GM23338 (cell line): ENCODE results near the gene PPP6R1. TPM values are rescaled to one million over a fixed set of nuclear protein-coding genes. Genes with fewer than 3 reads are reported as not detected.

Source experiments
- ATAC-seq: fragments of 200-7000 bp; cut with Tn5 transposase; 3 replicates; pipeline ENCODE4 v1.9.1; 2020
- DNase-seq: peaks from one replicate; pipeline ENCODE4 v3.0.0-alpha.2; 2015; ENCODE audit warnings: low spot score
- H2AFZ ChIP-seq: fragments of 200-600 bp; sonication (generic); 2 replicates; pipeline ENCODE4 v1.8.0; 2016; ENCODE audit warnings: antibody characterized with exemption, mild to moderate bottlenecking, moderate library complexity
- H3F3A ChIP-seq: fragments of 200-600 bp; sonication (generic); replicated peaks from 2 replicates; pipeline ENCODE4 v1.8.0; 2017; ENCODE audit warnings: antibody characterized with exemption, mixed run types, low read depth
- H3K27ac ChIP-seq: fragments of 200-600 bp; sonication (generic); 2 replicates; pipeline ENCODE4 v1.6.1; 2016; ENCODE audit warnings: low read depth
- H3K27me3 ChIP-seq: fragments of 200-600 bp; sonication (generic); 2 replicates; pipeline ENCODE4 v1.8.0; 2016; ENCODE audit warnings: mild to moderate bottlenecking, mixed run types, moderate library complexity; ENCODE audit not compliant: insufficient read depth
- H3K36me3 ChIP-seq: fragments of 200-600 bp; sonication (generic); 2 replicates; pipeline ENCODE4 v1.8.0; 2016; ENCODE audit warnings: mild to moderate bottlenecking; ENCODE audit not compliant: insufficient read depth
- H3K4me1 ChIP-seq: fragments of 200-600 bp; sonication (generic); 2 replicates; pipeline ENCODE4 v1.8.0; 2016; ENCODE audit warnings: mild to moderate bottlenecking, moderate library complexity; ENCODE audit not compliant: insufficient read depth
- H3K4me2 ChIP-seq: fragments of 200-600 bp; sonication (generic); 2 replicates; pipeline ENCODE4 v1.7.1; 2017; ENCODE audit warnings: mixed run types
- H3K4me3 ChIP-seq: fragments of 200-600 bp; sonication (generic); 2 replicates; pipeline ENCODE4 v1.6.1; 2016; ENCODE audit warnings: mixed run types
- H3K79me2 ChIP-seq: fragments of 200-600 bp; sonication (generic); replicated peaks from 2 replicates; pipeline ENCODE4 v1.8.0; 2017; ENCODE audit warnings: mild to moderate bottlenecking; ENCODE audit not compliant: insufficient read depth
- H3K9me2 ChIP-seq: fragments of 200-600 bp; sonication (generic); 2 replicates; pipeline ENCODE4 v1.8.0; 2017; ENCODE audit not compliant: insufficient read depth
- H4K20me1 ChIP-seq: fragments of 200-600 bp; sonication (generic); replicated peaks from 2 replicates; pipeline ENCODE4 v1.8.0; 2017; ENCODE audit warnings: mild to moderate bottlenecking; ENCODE audit not compliant: insufficient read depth
- H3K27ac Mint-ChIP-seq: 2 replicates; pipeline ENCODE4 v1.8.0; 2020; ENCODE audit warnings: inconsistent platforms, mild to moderate bottlenecking, moderate library complexity, mixed read lengths
- H3K27me3 Mint-ChIP-seq: 3 replicates; pipeline ENCODE4 v1.8.0; 2022; ENCODE audit warnings: low read depth, mild to moderate bottlenecking, moderate library complexity, mixed read lengths, inconsistent platforms; ENCODE audit not compliant: insufficient read depth, poor library complexity
- H3K36me3 Mint-ChIP-seq: 3 replicates; pipeline ENCODE4 v1.8.0; 2021; ENCODE audit warnings: low read depth, mild to moderate bottlenecking, inconsistent platforms, moderate library complexity, mixed read lengths
- H3K4me1 Mint-ChIP-seq: 3 replicates; pipeline ENCODE4 v1.8.0; 2020; ENCODE audit warnings: mild to moderate bottlenecking, inconsistent platforms, mixed read lengths
- H3K4me3 Mint-ChIP-seq: 3 replicates; pipeline ENCODE4 v1.8.0; 2021; ENCODE audit warnings: moderate library complexity, mild to moderate bottlenecking, inconsistent platforms, mixed read lengths
- H3K9me3 Mint-ChIP-seq: 3 replicates; pipeline ENCODE4 v1.8.0; 2020; ENCODE audit warnings: moderate library complexity, mild to moderate bottlenecking, inconsistent platforms, mixed read lengths
- CREB1 ChIP-seq: fragments of 250-450 bp; sonication (Bioruptor Pico); IDR thresholded peaks from 2 replicates; pipeline ENCODE4 v1.5.0; 2020; ENCODE audit warnings: low read depth, mild to moderate bottlenecking, moderate library complexity
- CTCF ChIP-seq, 2 experiments: fragments of 200-600 bp in 1 of 2; sonication (generic) in 1 of 2; conservative IDR thresholded peaks; 2 replicates each; pipeline versions ENCODE4 v1.5.1 to v1.6.1; 2016 to 2017; ENCODE audit warnings: antibody characterized with exemption in 2 of 2, low read depth in 2 of 2, mild to moderate bottlenecking in 2 of 2, moderate library complexity in 1 of 2
- EZH2 ChIP-seq: fragments of 200-600 bp; sonication (generic); IDR thresholded peaks from one replicate; pipeline ENCODE4 v1.8.0; 2017; ENCODE audit warnings: antibody characterized with exemption, mild to moderate bottlenecking, low read depth; ENCODE audit not compliant: unreplicated experiment
- EZH2phosphoT487 ChIP-seq: fragments of 200-600 bp; sonication (generic); IDR thresholded peaks from one replicate; pipeline ENCODE4 v1.8.1; 2018; ENCODE audit warnings: antibody characterized with exemption; ENCODE audit not compliant: unreplicated experiment
- JUNB ChIP-seq: IDR thresholded peaks from one replicate; pipeline ENCODE4 v1.6.1; 2016; ENCODE audit warnings: antibody characterized with exemption; ENCODE audit not compliant: unreplicated experiment
- NANOG ChIP-seq: IDR thresholded peaks from 2 replicates; pipeline ENCODE4 v1.6.1; 2016; ENCODE audit warnings: antibody characterized with exemption, borderline replicate concordance
- POLR2AphosphoS5 ChIP-seq: IDR thresholded peaks from 2 replicates; pipeline ENCODE4 v1.6.1; 2016; ENCODE audit warnings: antibody characterized with exemption, low read depth
- STAT1 ChIP-seq: IDR thresholded peaks from one replicate; pipeline ENCODE4 v1.6.1; 2016; ENCODE audit warnings: antibody characterized with exemption; ENCODE audit not compliant: unreplicated experiment
- ZNF114 ChIP-seq: fragments of 250-450 bp; sonication (Bioruptor Pico); IDR thresholded peaks from 2 replicates; pipeline ENCODE4 v1.5.0; 2020; ENCODE audit warnings: mild to moderate bottlenecking, moderate library complexity
- ZNF331 ChIP-seq: fragments of 250-450 bp; sonication (Bioruptor Pico); IDR thresholded peaks from 2 replicates; pipeline ENCODE4 v1.5.0; 2020; ENCODE audit warnings: low read depth, mild to moderate bottlenecking, moderate library complexity
- polyA plus RNA-seq: library from polyadenylated mRNA; unstranded; fragments of >200 nt; fragmentation: Nextera tagmentation; extraction: Ambion mirVana; gene quantifications from 2 replicates; pipeline ENCODE4 v1.2.1, GENCODE V29; 2016
- total RNA-seq: library from RNA; depleted of rRNA; stranded (reverse); fragments of >200 nt; shearing (Covaris generic); gene quantifications from 2 replicates; pipeline ENCODE4 v1.2.3, GENCODE V29; 2014
- TF ChIP-seq, protein P1 (sequence below): IDR thresholded peaks from one replicate; pipeline ENCODE4 v1.6.1; 2018; ENCODE audit warnings: antibody characterized with exemption; ENCODE audit not compliant: unreplicated experiment
- TF ChIP-seq, protein P2 (sequence below): IDR thresholded peaks from 2 replicates; pipeline ENCODE4 v1.6.1; 2016; ENCODE audit warnings: antibody characterized with exemption
- TF ChIP-seq, protein P3 (sequence below): fragments of 250-450 bp; sonication (Bioruptor Pico); IDR thresholded peaks from 2 replicates; pipeline ENCODE4 v1.5.0; 2020; ENCODE audit warnings: mild to moderate bottlenecking, moderate library complexity

Gene PPP6R1
- total and polyA plus RNA-seq, 2 experiments from 2014 or later = 22.2 to 70.8 TPM

DNA sequence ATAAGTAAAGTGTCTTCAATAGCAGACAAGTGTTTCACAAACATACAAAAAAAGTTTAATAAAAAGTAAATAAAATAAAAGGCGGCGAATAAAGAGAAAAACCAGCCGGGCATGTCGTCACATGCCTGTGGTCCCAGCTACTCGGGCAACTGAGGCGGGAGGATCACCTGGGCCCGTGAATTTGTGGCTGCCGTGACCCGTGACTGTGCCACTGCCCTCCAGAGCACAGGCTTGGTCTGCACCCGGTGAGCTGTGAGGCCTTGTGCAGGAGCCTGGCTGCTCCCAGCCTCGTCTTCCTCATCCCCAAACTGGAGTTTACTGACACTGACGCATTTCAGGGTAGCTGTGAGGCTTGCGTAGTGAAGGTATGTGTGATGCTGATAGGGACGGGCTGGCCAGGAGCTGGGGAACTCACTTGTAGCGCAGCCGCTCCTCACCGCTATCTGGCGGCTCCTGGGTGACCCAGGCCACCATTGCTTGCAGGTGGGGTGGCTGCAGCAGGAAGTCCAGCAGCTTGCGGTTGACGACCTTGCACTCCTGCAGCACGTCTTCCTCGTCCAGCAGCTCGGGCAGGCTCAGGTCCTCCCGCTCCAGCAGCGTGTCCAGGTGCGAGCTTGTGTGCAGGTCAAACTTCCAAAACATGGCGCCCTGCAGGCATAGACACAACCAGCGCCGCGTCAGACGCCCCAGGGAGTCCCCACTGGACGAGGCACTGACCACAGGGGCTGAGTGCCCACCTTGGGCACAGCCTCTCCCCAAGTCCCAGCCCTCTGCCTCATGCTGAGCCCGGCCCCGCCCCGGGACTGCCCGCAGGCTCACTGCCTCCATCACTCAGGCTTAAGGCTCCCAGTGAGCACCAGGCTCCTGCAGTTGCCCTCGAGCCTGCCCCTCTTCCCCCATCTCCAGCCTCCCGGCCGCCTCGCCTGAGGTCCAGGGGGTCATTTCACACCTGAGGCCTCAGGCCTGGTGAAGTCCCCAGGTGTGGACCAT, 12.1 kb downstream of the PPP6R1 start:
- H3K9me3 Mint-ChIP-seq = no peaks in the 10 kb centered on the region
- H3K27me3 ChIP-seq = no peaks in the 10 kb centered on the region
- peaks cover 24% of the 10 kb centered on the region; the same call in 2 of the 3 replicates for H3K36me3 Mint-ChIP-seq
- no peaks in the 10 kb centered on the region for H3K4me1 ChIP-seq
- H2AFZ ChIP-seq = no peak overlapping the region
- no peak overlapping the region for H3K4me3 ChIP-seq
- TF ChIP-seq NANOG (no peak), EZH2 (no peak), EZH2phosphoT487 (no peak), CREB1 (CRISPR knock-in tag) (no peak), ZNF331 (CRISPR knock-in tag) (no peak), POLR2AphosphoS5 (no peak), JUNB (no peak), ZNF114 (CRISPR knock-in tag) (no peak), CTCF (conservative IDR thresholded peaks at IDR 0.05; ENCODE audit: low read depth in 2 of 2) (no peak), STAT1 (no peak)
- TF ChIP-seq, protein P1, sequence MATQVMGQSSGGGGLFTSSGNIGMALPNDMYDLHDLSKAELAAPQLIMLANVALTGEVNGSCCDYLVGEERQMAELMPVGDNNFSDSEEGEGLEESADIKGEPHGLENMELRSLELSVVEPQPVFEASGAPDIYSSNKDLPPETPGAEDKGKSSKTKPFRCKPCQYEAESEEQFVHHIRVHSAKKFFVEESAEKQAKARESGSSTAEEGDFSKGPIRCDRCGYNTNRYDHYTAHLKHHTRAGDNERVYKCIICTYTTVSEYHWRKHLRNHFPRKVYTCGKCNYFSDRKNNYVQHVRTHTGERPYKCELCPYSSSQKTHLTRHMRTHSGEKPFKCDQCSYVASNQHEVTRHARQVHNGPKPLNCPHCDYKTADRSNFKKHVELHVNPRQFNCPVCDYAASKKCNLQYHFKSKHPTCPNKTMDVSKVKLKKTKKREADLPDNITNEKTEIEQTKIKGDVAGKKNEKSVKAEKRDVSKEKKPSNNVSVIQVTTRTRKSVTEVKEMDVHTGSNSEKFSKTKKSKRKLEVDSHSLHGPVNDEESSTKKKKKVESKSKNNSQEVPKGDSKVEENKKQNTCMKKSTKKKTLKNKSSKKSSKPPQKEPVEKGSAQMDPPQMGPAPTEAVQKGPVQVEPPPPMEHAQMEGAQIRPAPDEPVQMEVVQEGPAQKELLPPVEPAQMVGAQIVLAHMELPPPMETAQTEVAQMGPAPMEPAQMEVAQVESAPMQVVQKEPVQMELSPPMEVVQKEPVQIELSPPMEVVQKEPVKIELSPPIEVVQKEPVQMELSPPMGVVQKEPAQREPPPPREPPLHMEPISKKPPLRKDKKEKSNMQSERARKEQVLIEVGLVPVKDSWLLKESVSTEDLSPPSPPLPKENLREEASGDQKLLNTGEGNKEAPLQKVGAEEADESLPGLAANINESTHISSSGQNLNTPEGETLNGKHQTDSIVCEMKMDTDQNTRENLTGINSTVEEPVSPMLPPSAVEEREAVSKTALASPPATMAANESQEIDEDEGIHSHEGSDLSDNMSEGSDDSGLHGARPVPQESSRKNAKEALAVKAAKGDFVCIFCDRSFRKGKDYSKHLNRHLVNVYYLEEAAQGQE = no peak
- TF ChIP-seq, protein P2, sequence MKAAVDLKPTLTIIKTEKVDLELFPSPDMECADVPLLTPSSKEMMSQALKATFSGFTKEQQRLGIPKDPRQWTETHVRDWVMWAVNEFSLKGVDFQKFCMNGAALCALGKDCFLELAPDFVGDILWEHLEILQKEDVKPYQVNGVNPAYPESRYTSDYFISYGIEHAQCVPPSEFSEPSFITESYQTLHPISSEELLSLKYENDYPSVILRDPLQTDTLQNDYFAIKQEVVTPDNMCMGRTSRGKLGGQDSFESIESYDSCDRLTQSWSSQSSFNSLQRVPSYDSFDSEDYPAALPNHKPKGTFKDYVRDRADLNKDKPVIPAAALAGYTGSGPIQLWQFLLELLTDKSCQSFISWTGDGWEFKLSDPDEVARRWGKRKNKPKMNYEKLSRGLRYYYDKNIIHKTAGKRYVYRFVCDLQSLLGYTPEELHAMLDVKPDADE = no peak
- TF ChIP-seq, protein P3, sequence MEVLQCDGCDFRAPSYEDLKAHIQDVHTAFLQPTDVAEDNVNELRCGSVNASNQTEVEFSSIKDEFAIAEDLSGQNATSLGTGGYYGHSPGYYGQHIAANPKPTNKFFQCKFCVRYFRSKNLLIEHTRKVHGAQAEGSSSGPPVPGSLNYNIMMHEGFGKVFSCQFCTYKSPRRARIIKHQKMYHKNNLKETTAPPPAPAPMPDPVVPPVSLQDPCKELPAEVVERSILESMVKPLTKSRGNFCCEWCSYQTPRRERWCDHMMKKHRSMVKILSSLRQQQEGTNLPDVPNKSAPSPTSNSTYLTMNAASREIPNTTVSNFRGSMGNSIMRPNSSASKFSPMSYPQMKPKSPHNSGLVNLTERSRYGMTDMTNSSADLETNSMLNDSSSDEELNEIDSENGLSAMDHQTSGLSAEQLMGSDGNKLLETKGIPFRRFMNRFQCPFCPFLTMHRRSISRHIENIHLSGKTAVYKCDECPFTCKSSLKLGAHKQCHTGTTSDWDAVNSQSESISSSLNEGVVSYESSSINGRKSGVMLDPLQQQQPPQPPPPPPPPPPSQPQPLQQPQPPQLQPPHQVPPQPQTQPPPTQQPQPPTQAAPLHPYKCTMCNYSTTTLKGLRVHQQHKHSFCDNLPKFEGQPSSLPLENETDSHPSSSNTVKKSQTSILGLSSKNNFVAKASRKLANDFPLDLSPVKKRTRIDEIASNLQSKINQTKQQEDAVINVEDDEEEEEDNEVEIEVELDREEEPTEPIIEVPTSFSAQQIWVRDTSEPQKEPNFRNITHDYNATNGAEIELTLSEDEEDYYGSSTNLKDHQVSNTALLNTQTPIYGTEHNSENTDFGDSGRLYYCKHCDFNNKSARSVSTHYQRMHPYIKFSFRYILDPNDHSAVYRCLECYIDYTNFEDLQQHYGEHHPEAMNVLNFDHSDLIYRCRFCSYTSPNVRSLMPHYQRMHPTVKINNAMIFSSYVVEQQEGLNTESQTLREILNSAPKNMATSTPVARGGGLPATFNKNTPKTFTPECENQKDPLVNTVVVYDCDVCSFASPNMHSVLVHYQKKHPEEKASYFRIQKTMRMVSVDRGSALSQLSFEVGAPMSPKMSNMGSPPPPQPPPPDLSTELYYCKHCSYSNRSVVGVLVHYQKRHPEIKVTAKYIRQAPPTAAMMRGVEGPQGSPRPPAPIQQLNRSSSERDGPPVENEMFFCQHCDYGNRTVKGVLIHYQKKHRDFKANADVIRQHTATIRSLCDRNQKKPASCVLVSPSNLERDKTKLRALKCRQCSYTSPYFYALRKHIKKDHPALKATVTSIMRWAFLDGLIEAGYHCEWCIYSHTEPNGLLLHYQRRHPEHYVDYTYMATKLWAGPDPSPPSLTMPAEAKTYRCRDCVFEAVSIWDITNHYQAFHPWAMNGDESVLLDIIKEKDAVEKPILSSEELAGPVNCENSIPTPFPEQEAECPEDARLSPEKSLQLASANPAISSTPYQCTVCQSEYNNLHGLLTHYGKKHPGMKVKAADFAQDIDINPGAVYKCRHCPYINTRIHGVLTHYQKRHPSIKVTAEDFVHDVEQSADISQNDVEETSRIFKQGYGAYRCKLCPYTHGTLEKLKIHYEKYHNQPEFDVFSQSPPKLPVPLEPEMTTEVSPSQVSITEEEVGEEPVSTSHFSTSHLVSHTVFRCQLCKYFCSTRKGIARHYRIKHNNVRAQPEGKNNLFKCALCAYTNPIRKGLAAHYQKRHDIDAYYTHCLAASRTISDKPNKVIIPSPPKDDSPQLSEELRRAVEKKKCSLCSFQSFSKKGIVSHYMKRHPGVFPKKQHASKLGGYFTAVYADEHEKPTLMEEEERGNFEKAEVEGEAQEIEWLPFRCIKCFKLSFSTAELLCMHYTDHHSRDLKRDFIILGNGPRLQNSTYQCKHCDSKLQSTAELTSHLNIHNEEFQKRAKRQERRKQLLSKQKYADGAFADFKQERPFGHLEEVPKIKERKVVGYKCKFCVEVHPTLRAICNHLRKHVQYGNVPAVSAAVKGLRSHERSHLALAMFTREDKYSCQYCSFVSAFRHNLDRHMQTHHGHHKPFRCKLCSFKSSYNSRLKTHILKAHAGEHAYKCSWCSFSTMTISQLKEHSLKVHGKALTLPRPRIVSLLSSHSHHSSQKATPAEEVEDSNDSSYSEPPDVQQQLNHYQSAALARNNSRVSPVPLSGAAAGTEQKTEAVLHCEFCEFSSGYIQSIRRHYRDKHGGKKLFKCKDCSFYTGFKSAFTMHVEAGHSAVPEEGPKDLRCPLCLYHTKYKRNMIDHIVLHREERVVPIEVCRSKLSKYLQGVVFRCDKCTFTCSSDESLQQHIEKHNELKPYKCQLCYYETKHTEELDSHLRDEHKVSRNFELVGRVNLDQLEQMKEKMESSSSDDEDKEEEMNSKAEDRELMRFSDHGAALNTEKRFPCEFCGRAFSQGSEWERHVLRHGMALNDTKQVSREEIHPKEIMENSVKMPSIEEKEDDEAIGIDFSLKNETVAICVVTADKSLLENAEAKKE = no peak
- H3K4me1 Mint-ChIP-seq = peaks cover 5% of the 10 kb centered on the region; the same call in 2 of the 3 replicates
- DNase-seq (no peak), ATAC-seq (no peak)
- H3K36me3 ChIP-seq = no peaks in the 10 kb centered on the region; the same call in 1 of the 2 replicates
- H3F3A ChIP-seq = no peaks in the 10 kb centered on the region
- H3K4me2 ChIP-seq = no peak overlapping the region
- no peaks in the 10 kb centered on the region; the same call in none of the 2 replicates for H4K20me1 ChIP-seq
- H3K79me2 ChIP-seq = peaks cover 44% of the 10 kb centered on the region
- H3K9me2 ChIP-seq = no peaks in the 10 kb centered on the region
- peak overlapping the region; percentile 45; the same call in 1 of the 2 replicates for H3K27ac ChIP-seq
- H3K27ac Mint-ChIP-seq = no peak overlapping the region
- no peak overlapping the region for H3K4me3 Mint-ChIP-seq
- peaks cover 8% of the 10 kb centered on the region for H3K27me3 Mint-ChIP-seq
